Measurements from ENCODE around the gene SH3BGRL3. TPM values are rescaled to one million over a fixed set of nuclear protein-coding genes. Genes with fewer than 3 reads are reported as not detected.
"Not testable (repeated sequence)": the region's sequence is repeated elsewhere in the genome, so short reads cannot be mapped to it uniquely, and the experiment has no call there.

The SH3BGRL3 gene
- polyA plus RNA-seq, 12 donors: 44.0 to 158 (median 54.0) TPM; not detected in 1

GRCh38 chr1:26289158-26290059 is 9.5 kb downstream of the SH3BGRL3 start:
- DNase-seq: no peak

- DNase-seq: no peak
Measured at GRCh38 chr1:26290122-26290881, 10.4 kb downstream of the SH3BGRL3 start.

- no peak for DNase-seq
Measured at GRCh38 chr1:26290882-26291261, 11.0 kb downstream of the SH3BGRL3 start.

GRCh38 chr1:26291433-26291832 is 11.5 kb downstream of the SH3BGRL3 start:
- DNase-seq: no peak

- no peak for DNase-seq
Measured at GRCh38 chr1:26291939-26292338, 12.1 kb downstream of the SH3BGRL3 start.

GRCh38 chr1:26292735-26293134 is 12.8 kb downstream of the SH3BGRL3 start:
- not testable (repeated sequence) for DNase-seq

GRCh38 chr1:26293911-26294463 is 14.1 kb downstream of the SH3BGRL3 start:
- no peak for DNase-seq

- no peak for DNase-seq
Measured at GRCh38 chr1:26295194-26296138, 15.6 kb downstream of the SH3BGRL3 start.

- no peak for DNase-seq
Measured at GRCh38 chr1:26296340-26297056, 16.6 kb downstream of the SH3BGRL3 start.

- DNase-seq: no peak
Measured at GRCh38 chr1:26297057-26297790, 17.3 kb downstream of the SH3BGRL3 start.

- no peak for DNase-seq
Measured at GRCh38 chr1:26297791-26298124, 17.9 kb downstream of the SH3BGRL3 start.

- DNase-seq: no peak
Measured at GRCh38 chr1:26300578-26301275, 20.8 kb downstream of the SH3BGRL3 start.

GRCh38 chr1:26302733-26303405 is 23.0 kb downstream of the SH3BGRL3 start:
- DNase-seq: no peak

GRCh38 chr1:26305667-26306289 is 25.9 kb downstream of the SH3BGRL3 start:
- no peak for DNase-seq

- peak; percentile 82 for DNase-seq
Measured at GRCh38 chr1:26306290-26307229, 26.7 kb downstream of the SH3BGRL3 start, which contains the start of gene UBXN11. UBXN11 (minus strand) TSS chr1:26306636; CDS start chr1:26302883, 3,753 bp downstream.

GRCh38 chr1:26307363-26307781 is 27.5 kb downstream of the SH3BGRL3 start:
- no peak for DNase-seq

All from muscle of arm (tissue), 12 donors.